GM12874 (cell line): ENCODE measurements around the gene DDX31.

Experiments used
- CTCF ChIP-seq: IDR thresholded peaks from 2 replicates; pipeline ENCODE4 v1.5.1; 2011; ENCODE audit warnings: low read depth, mild to moderate bottlenecking, control low read depth, low read length, moderate library complexity; ENCODE audit not compliant: insufficient read depth

The DDX31 gene

GRCh38 chr9:132594412-132594811 lies 75.4 kb downstream of the DDX31 start:
- no peak for TF ChIP-seq CTCF

GRCh38 chr9:132592451-132592850 lies 77.3 kb downstream of the DDX31 start:
- no peak for TF ChIP-seq CTCF

- no peak for TF ChIP-seq CTCF
Observed at GRCh38 chr9:132591751-132592314, 78.0 kb downstream of the DDX31 start.

GRCh38 chr9:132591244-132591643 lies 78.5 kb downstream of the DDX31 start:
- TF ChIP-seq CTCF = no peak

GRCh38 chr9:132590318-132591182 lies 79.2 kb downstream of the DDX31 start:
- no peak for TF ChIP-seq CTCF

- TF ChIP-seq CTCF = no peak
Observed at GRCh38 chr9:132590037-132590317, 79.8 kb downstream of the DDX31 start.

- TF ChIP-seq CTCF = no peak
Observed at GRCh38 chr9:132589148-132590036, 80.4 kb downstream of the DDX31 start.
